Fibroblast of skin of left quadriceps (primary cell): Measurements from ENCODE around the gene ACP5.
A peak's percentile ranks its signal among the peaks of the same experiment; 100 is the strongest.
"Not testable (repeated sequence)": the region's sequence is repeated elsewhere in the genome, so short reads cannot be mapped to it uniquely, and the experiment has no call there.

Experiments
- DNase-seq, 2 experiments: peaks; one replicate each; pipeline ENCODE4 v3.0.0-alpha.2; 2013; ENCODE audit warnings: low read depth in 2 of 2

The ACP5 gene

DNA sequence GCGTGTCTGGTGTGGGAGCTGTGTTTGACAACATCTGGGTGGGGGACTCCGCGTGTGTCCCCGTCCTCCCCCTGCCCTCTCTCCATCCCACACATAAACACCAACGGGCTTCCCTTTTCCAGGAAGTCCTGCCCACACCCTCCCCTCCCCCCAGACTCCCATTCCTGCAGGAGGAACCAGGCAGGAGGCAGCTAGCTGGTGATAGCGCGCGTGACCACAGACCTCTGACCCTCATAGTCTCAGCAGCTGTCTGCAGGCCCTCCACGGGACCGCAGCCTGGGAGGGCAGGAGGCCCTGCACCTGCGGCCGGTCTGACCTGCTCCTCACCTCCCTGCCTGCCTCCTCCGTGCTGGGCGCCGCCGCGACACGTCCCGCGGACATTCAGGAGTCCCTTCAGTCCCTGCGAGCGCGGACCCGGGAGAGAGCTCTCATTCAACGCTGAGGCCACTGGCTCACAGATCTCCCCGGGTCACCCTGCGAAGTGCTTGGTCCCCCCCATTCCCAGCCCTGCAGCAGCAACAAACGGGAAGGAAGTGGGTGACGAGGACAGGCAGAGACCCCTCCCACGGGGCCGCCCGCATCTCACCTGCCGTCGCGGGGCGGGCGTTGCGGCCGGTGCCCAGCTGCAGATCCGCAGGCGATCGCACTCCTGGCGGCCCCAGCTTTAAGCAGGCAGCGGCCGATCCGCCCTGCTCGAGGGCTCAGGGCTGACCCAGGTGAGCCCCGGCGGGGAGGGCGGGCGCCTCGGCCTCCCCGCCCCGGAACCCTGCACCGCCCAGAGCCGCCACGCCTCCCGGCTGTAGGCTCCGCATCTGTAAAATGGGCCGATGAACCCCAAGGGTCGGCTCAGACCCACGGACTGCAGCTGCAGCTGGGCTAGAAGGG, 1.1 kb upstream of the ACP5 start:
- no peak for DNase-seq

DNA sequence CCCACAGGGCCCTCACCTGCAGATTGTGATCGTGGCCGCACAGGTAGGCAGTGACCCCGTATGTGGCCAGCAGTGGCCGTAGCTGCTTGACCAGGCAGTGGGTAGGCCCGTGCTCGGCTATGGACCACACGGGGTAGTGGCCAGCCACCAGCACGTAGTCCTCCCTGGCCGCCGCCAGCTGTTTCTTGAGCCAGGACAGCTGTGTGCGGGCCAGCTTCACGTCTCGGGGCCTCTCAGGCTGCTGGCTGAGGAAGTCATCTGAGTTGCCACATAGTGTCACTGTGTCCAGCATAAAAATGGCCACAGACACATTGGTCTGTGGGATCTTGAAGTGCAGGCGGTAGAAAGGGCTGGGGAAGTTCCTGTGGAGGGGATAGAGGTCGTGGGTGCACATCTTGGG, 1.2 kb downstream of the ACP5 start:
- no peak for DNase-seq

DNA sequence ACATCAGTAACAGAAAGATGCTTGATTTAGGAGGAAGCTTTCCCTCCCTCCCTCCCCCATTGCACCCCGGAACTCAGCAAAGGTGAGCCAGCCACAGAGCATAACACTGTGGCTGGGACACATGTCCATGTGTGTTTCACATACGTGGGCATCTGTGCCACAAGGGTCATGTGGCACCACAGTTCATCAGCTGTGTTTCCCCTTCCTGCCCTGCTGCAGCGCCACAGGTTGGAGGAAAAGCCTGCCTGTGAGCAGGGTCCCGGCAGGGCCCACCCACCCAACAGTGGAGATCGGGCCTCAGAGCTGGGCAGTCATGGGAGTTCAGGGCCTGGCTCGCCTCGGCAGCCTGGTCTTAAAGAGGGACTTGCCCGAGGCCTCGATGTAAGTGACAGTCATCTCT, 2.8 kb downstream of the ACP5 start:
- no peak for DNase-seq

DNA sequence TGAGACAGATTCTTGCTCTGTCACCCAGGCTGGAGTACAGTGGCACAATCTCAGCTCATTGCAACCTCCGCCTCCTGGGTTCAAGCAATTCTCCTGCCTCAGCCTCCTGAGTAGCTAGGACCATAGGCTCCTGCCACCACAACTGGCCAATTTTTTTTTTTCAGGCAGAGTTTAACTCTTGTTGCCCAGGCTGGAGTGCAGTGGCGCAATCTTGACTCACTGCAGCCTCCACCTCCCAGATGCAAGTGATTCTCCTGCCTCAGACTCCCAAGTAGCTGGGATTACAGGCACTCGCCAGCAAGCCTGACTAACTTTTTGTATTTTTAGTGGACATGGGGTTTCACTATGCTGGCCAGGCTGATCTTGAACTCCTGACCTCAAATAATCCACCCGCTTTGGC, 3.7 kb downstream of the ACP5 start:
- DNase-seq: not testable (repeated sequence)

DNA sequence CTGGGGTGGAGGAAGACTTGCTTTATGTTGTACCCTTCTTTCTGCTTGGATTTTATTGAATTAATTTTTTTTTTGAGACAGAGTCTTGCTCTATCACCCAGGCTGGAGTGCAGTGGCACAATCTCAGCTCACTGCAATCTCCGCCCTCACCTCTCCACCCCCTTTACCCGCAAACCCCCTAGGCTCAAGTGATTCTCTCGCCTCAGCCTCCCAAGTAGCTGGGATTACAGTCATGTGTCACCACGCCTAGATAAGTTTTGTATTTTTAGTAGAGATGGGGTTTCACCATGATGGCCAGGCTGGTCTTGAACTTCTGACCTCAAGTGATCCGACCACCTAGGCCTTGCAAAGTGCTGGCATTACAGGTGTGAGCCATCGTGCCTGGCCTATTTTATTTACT, 4.1 kb downstream of the ACP5 start:
- DNase-seq: not testable (repeated sequence)

DNA sequence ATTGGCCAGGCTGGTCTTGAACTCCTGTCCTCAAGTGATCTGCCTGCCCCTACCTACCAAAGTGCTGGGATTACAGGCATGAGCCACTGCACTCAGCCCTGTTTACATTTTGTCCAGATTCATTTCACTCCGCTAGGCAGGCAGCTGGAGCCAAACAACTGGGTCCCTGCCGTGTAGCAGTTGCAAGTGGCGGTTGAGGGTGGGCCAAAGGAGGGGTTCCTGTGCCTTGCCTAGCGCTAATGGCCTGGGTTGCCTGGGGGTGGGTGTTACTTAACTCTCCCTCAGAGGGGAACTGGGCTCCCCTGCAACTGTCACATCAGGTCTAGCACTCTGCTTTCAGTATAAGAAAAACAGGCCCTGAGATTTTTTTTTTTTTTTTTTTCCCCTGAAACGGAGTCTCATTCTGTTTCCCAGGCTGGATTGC, 7.4 kb downstream of the ACP5 start:
- no peak for DNase-seq

DNA sequence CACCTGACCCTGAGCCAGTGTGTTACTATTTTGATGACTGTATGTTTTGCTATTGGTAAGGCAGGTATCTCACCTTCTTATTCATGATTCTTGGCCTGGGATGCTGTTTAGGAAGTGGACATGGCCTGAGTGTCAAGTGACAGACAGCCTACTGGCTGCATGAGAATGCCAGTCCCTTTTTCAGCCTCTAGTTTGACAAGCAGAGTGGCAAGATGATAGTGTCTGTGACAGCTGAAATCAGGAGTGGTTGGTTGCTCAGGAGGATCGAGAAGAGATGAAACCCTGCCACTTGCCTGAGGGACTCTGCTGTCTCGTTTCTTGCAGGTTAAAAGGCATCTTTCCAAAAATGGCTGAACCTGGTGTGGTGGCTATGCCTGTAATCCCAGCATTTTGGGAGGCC, 11.3 kb downstream of the ACP5 start:
- DNase-seq: no peak

DNA sequence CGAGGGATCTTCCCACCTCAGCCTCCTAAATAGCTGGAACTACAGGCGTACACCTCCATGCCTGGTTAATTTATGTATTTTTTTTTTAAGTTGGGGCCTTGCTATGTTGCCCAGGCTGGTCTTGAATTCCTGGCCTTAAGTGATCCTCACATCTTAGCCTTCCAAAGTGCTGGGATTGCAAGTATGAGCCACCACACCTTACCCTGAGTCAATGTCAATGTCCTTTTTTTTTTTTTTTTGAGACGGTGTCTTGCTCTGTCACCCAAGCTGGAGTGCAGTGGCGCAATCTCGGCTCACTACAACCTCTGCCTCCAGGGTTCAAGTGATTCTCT, 11.8 kb downstream of the ACP5 start:
- DNase-seq: not testable (repeated sequence)

DNA sequence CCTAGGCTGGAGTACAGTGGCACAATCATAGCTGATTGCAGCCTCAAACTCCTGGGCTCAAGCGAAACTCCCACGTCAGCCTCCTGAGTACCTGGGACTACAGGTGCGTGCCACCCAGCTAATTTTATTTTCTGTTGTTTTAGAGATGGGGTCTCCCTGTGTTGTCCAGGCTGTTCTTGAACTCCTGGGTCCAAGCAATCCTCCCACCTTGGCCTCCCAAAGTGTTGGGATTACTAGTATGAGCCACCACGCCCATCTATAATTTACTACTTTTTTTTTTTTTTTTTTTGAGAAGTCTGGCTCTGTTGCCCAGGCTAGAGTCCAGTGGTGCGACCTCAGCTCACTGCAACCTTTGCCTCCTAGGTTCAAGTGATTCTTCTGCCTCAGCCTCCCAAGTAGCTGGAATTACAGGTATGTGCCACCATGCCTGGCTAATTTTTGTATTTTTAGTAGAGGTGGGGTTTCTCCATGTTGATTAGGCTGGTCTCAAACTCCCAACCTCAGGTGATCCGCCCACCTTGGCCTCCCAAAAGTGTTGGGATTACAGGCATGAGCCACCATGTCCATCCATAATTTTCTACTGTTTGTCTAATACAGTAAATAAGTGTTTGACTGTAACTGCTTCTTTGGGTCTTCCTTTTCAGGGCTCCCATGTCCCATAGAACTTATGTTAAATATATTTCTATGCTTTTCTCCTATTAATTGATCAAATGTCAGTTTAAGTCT, 13.2 kb downstream of the ACP5 start:
- DNase-seq: not testable (repeated sequence)

DNA sequence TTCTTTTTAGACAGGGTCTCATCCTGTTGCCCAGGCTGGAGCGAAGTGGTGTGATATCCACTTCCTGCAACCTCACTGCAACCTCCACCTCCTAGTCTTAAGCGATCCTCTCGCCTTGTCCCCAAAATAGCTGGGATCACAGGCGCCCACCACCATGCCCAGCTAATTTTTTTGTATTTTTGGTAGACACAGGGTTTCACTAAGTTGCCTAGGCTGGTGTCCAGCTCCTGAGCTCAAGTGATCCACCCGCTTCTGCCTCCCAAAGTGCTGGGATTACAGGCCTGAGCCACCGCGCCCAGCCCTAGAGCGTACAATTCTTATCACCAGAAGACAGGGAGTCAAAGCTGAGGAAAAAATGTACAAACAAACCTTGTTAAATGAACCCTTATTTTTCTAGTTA, 13.9 kb downstream of the ACP5 start:
- DNase-seq: no peak

DNA sequence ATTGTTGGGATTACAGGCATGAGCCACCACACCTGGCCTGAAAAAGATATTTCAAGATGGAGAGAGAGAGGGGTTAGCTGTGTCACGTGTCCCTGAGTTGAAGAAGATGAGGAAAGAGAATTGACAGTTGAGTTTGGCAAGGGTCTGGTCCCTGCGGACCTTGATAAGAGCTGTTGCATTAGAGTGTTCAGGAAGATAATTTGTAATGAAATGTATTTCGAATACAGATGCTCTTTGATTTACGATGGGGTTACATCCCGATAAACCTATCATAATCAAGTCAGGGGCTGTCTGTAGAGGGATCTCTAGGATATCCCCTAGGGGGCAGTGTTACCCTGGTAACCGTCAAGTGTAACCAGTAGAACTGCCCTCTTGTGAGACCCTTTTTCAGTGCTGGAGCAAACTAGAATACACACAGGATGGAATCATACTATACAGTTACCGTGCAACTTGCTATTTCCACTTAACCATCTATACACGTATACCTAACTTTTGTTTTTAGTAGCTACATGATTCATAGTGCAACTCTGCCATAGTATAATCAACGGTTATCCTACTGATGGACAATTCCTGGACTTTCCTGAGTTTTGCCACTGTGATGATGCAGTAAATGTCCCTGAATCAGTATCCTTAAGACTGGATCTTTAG, 16.9 kb downstream of the ACP5 start:
- peak; percentile 35 to 40 for DNase-seq

DNA sequence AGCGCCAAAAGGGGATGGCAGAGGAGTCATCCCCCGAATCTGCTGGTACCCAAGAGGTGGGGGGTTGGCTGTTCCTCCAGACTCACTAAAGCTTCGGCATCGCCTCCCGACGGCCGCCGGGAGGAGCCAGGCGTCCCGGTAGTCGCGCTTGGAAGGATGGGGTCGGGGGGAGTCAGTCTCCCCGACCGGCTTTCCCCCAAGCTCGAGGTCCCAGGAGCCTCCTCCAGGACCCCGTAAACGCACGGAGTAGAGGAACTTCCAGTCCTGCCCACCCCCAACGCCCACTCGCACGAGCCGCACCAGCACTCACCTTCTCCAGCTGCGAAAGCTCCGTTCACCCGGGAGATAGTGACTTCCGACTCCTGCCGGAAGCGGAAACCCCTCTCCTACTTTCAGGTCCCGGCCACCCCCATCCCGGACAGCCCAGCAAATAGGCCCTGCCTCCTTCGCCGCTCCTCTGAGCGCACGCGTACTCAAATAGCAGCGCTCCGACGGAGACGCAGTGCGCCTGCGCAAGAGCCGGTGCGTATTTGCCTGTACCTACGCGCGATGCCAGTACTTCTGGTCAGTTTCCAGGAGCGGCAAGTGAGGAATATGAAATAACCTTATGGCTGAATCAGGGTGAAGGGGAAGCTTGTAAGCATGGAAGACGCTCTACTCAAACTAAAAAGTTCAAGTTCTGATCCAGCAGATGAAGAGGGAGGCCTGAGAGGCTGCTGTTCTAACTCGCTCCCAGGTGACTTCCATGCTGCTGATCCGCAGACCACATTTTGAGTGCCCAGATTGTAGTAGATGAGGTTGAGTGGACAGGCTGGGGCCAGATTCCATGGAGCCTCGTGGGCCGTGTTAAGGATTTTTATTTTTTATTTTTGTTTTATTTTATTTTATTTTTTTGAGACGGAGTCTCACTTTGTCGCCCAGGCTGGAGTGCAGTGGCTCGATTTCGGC, 18.3 kb downstream of the ACP5 start, which contains the start of gene ELOF1:
ELOF1 (minus strand) TSS at position 350 of the 948 bp plus-strand sequence. CDS start 4,883 bp downstream, outside the sequence.
- DNase-seq: peak; percentile 93 to 94

DNA sequence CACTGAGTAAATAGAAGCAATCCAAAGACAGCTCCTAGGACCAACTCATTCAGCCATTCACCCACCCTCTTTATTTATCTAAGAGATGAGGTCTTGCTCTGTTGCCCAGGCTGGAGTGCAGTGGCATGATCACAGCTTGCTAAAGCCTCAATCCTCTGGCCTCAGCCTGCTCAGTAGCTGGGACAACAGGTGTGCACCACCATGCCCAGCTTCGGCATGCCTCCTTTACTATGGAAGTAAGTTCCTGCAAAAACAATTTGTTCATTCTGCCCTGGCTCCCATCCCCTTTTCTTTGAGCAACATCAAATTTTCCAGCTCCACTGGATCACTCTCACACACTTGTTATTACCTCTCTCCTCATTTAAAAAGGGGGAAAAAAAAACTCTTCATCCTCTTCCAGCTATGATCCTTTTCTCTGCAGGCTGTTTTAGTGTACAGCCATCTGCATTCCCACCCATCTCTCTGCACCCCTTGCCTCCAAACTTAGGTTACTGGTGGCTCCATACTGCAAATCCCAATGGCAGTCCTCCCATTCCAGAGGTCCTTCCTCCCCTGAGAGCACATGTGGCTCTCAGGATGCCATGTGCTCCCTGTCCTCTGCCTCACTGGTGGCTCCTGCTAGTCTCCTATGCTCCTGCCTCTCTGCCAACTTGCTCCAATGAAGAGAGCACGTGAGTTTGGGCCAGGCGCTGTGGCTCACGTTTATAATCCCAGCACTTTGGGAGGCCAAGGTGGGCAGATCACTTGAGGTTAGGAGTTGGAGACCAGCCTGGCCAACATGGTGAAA, 20.6 kb downstream of the ACP5 start:
- no peak for DNase-seq

DNA sequence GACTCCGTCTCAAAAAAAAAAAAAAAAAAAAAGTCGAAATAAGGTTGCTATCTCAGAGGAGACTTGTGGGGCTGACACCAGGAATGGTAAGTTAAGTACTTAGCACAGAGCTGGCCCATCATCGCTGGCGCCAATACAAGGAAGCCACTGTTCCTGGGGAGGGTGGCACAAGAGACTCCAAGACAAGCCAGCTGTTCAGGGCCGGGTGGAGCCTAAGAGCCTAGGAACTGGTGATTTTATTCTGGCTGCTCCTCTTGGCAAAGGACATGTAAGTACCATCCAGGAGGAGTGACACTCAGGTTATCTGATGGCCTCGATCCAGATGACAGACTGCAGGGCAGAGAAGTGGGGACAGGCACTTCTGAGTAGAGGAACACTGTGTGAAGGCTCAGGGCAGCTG, 22.2 kb downstream of the ACP5 start:
- no peak for DNase-seq

DNA sequence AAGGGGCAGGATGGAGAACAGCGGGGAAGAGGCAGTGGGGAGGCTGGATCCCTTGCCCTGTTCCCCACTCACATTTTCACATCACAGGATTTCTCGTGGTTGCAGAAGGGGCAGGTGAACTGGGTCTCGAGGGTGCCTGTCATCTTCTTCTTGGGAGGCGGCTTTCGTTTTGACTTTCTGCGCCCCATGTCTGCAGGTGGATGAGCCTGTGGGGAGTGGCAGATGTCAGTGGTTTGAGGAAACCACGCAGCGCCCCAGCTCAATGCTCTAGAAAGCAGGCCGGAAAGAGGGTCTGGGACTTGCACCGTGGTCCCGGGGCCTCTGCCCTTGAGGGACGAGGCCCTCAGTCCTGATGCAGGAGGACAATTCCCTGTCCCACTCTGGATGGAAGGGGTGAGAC, 23.3 kb downstream of the ACP5 start:
- DNase-seq: no peak

DNA sequence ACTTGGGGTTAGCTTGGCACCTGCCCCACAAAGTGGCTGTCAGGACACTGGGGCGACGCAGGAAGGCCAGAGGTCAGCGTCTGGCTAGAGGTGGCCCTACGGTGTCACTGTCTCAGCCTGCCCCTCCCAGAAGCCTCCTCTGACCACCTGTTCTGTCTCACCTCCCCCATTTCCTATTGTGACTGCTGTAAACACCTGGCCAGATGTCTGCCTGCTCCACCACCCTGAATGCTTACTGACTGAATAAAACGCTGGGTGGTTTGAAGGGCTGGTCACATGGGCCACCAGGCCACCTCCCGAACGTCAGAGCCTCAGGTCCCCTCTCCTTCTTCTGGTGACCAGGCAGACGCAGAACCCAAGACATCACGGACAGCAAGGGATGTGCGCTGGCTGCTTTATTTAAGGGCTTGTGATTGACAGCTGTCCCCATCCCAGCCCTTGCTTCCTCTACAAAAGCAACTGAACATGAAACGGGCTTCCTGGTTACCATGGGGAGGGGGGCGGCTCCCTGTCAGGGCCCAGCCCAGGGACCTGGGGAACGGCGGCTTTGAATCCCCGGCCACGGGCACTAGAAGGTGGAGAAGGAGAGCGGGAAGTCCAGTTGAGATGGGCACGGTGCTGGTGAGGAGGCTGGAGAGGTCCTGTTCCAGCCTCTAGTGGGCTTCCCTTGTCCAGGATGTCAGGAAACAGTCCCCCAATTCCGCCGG, 24.6 kb downstream of the ACP5 start:
- no peak for DNase-seq

DNA sequence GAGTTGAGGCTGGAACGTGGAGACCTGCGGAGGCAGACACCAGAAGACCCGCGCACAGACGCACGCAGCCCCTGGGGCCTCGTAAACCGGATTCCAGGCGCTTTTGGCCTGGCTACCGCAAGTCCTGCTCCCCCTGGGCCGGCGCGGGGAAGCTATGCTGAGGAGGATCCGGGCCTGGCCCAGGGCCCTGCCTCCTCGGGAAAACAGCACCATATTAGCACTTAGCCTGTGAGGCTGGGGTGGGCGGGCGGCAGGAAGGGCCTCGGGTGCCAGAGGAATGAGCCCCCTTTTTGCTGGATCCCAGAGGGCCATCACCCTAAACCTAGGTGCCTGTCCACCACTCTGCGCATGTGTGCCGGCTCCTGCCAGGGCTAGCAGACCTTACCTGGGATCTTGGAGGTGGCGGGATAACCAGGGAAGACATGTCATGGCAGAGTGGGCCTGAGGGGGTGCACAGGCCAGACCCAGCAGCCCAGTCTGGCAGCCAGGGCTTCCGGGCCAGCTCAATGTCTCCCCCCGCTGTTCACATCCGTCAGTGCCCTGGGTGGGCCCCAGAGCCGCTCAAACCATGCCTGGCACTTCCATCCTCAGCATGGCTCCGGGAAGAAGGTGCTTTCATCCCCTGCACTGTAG, 25.7 kb downstream of the ACP5 start:
- no peak for DNase-seq

DNA sequence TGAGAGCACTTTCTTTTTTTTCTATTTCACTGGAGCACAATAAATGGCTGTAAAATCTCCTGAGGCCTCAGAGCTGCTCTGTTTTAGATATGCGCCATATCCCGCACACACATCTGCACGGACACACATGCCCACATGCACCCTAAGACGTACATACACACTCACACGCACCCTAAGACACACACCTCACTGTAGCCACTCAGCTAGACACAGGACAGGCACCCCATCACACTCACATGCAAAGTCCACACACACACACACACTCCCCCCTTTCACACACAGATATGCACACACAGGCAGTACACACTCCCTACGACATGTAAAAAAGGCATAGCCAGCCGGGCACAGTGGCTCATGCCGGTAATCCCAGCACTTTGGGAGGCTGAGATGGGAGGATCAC, 27.2 kb downstream of the ACP5 start:
- no peak for DNase-seq

DNA sequence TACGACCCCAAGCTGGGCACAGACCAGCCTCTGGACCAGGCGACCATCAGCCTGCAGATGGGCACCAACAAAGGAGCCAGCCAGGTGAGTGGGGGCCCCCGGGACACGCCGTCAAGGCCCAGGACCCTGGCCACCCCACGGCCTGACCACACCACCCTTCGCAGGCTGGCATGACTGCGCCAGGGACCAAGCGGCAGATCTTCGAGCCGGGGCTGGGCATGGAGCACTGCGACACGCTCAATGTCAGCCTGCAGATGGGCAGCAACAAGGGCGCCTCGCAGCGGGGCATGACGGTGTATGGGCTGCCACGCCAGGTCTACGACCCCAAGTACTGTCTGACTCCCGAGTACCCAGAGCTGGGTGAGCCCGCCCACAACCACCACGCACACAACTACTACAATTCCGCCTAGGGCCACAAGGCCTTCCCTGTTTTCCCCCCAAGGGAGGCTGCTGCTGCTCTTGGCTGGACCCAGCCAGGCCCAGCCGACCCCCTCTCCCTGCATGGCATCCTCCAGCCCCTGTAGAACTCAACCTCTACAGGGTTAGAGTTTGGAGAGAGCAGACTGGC, 28.0 kb downstream of the ACP5 start:
- DNase-seq: no peak
